Activated T-cell treated with anti-CD3 and anti-CD28 coated beads, Interleukin-2, amount 50 U/mL, for 24 hours (primary cell): ENCODE results near the gene RAPGEF4.

Experiments
- DNase-seq: peaks from one replicate; pipeline ENCODE4 v3.0.0-alpha.2; 2020
- H3K27ac Mint-ChIP-seq: 2 replicates; pipeline ENCODE4 v1.8.0; 2020; ENCODE audit warnings: mild to moderate bottlenecking, mixed read lengths
- H3K27me3 Mint-ChIP-seq: 2 replicates; pipeline ENCODE4 v1.8.0; 2020; ENCODE audit warnings: mixed read lengths
- H3K36me3 Mint-ChIP-seq: 2 replicates; pipeline ENCODE4 v1.8.0; 2020; ENCODE audit warnings: low read depth, mixed read lengths
- H3K4me1 Mint-ChIP-seq: 2 replicates; pipeline ENCODE4 v1.8.0; 2020; ENCODE audit warnings: low read depth, mixed read lengths
- H3K4me3 Mint-ChIP-seq: 2 replicates; pipeline ENCODE4 v1.8.0; 2020; ENCODE audit warnings: mild to moderate bottlenecking, moderate library complexity, mixed read lengths
- H3K9me3 Mint-ChIP-seq: 2 replicates; pipeline ENCODE4 v1.8.0; 2020; ENCODE audit warnings: mixed read lengths

Gene RAPGEF4

GRCh38 chr2:172813314-172813888 is 77.8 kb downstream of the RAPGEF4 start:
- no peak for DNase-seq
- Mint-ChIP-seq H3K36me3 (no peaks in the 10 kb centered on the region), H3K4me1 (no peaks in the 10 kb centered on the region), H3K9me3 (no peaks in the 10 kb centered on the region), H3K27me3 (peaks cover 5% of the 10 kb centered on the region), H3K4me3 (no peak overlapping the region), H3K27ac (no peak overlapping the region)

GRCh38 chr2:172817411-172817810 is 81.8 kb downstream of the RAPGEF4 start:
- Mint-ChIP-seq H3K36me3 (no peaks in the 10 kb centered on the region), H3K4me1 (no peaks in the 10 kb centered on the region), H3K27ac (no peak overlapping the region), H3K27me3 (peaks cover 4% of the 10 kb centered on the region), H3K4me3 (no peak overlapping the region), H3K9me3 (no peaks in the 10 kb centered on the region)
- DNase-seq, result no peak

DNA sequence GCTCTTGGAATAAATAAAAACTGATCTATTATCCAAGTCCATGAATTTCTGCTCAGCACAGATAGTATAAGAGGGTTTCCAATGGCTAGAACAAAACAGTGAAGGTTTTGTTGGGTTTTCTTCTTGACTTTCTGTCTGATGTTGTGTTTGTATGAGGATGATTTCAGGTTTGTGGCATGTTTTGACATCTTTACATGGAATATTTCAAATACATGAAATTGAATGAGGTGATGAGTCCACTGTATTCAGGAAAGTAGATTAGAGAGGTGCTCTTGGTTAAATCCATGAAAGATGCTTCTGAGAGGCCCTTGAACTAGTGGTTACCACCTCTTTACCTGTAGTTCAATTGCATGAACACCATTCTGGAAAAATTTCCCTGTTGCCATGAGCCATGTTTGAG is 84.3 kb downstream of the RAPGEF4 start:
- DNase-seq, result no peak
- Mint-ChIP-seq H3K27ac (no peak overlapping the region), H3K4me1 (no peaks in the 10 kb centered on the region), H3K27me3 (peaks cover 4% of the 10 kb centered on the region), H3K9me3 (no peaks in the 10 kb centered on the region), H3K4me3 (no peak overlapping the region), H3K36me3 (no peaks in the 10 kb centered on the region)

- Mint-ChIP-seq H3K9me3 (no peaks in the 10 kb centered on the region), H3K36me3 (no peaks in the 10 kb centered on the region), H3K4me3 (no peak overlapping the region), H3K4me1 (no peaks in the 10 kb centered on the region), H3K27me3 (peaks cover 4% of the 10 kb centered on the region), H3K27ac (no peak overlapping the region)
- DNase-seq, result no peak
These were observed 86.0 kb downstream of the RAPGEF4 start for GRCh38 chr2:172821370-172822338.

DNA sequence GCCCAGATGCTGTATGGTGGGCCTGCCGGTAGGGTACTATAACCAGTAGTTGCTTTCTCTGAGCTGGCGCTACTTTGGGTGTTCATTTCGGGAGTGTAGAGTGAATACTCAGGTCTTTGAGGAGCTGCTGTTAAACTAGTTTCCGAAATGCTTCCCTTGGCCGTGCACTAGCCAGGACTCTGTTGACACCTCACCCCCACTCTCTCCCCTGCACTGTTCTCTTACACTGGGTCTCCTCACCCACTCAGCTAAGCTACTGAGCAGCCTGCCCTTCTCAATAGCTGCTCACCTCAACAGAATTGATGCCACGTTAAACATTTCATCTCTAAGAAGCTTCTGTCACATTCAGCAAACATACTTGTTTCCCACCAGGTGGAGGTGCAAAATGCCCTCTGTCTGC is 86.9 kb downstream of the RAPGEF4 start:
- no peaks in the 10 kb centered on the region for H3K36me3 Mint-ChIP-seq
- no peak overlapping the region for H3K4me3 Mint-ChIP-seq
- H3K27ac Mint-ChIP-seq, result no peak overlapping the region
- H3K4me1 Mint-ChIP-seq, result no peaks in the 10 kb centered on the region
- no peaks in the 10 kb centered on the region for H3K9me3 Mint-ChIP-seq
- H3K27me3 Mint-ChIP-seq, result peaks cover 4% of the 10 kb centered on the region
- no peak for DNase-seq

GRCh38 chr2:172823261-172823850 is 87.7 kb downstream of the RAPGEF4 start:
- Mint-ChIP-seq H3K27me3 (peaks cover 4% of the 10 kb centered on the region), H3K9me3 (no peaks in the 10 kb centered on the region), H3K27ac (no peak overlapping the region), H3K36me3 (no peaks in the 10 kb centered on the region), H3K4me3 (no peak overlapping the region), H3K4me1 (no peaks in the 10 kb centered on the region)
- no peak for DNase-seq

- no peaks in the 10 kb centered on the region for H3K9me3 Mint-ChIP-seq
- no peaks in the 10 kb centered on the region for H3K36me3 Mint-ChIP-seq
- peaks cover 4% of the 10 kb centered on the region for H3K27me3 Mint-ChIP-seq
- no peak for DNase-seq
- H3K4me3 Mint-ChIP-seq, result no peak overlapping the region
- no peaks in the 10 kb centered on the region for H3K4me1 Mint-ChIP-seq
- H3K27ac Mint-ChIP-seq, result no peak overlapping the region
These were observed 90.9 kb downstream of the RAPGEF4 start for GRCh38 chr2:172826522-172826921.

DNA sequence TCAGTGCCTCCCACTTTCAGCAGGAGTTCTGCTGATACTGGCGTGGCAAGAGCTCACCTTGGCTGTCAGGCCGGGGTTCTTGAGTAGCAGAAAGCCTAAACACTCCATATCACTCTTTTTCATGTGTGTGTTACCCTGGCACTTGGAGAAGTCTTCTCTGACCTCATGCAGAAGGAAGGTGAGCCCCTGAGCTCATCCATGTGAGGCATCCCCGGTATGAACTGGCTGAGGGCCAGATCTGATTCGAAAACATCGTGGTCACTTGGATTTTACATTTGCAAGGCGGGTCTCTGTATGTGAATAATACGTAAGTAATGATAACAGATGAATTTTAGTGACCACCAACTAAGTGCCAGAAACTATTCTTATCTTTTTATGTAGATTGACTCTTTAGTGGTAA is 93.6 kb downstream of the RAPGEF4 start:
- no peaks in the 10 kb centered on the region for H3K36me3 Mint-ChIP-seq
- no peak for DNase-seq
- peaks cover 4% of the 10 kb centered on the region for H3K27me3 Mint-ChIP-seq
- no peaks in the 10 kb centered on the region for H3K4me1 Mint-ChIP-seq
- no peak overlapping the region for H3K27ac Mint-ChIP-seq
- H3K4me3 Mint-ChIP-seq, result no peak overlapping the region
- H3K9me3 Mint-ChIP-seq, result no peaks in the 10 kb centered on the region

GRCh38 chr2:172830482-172830881 is 94.8 kb downstream of the RAPGEF4 start:
- Mint-ChIP-seq H3K4me3 (no peak overlapping the region), H3K9me3 (no peaks in the 10 kb centered on the region), H3K27me3 (peaks cover 4% of the 10 kb centered on the region), H3K27ac (no peak overlapping the region), H3K36me3 (no peaks in the 10 kb centered on the region), H3K4me1 (no peaks in the 10 kb centered on the region)
- DNase-seq, result no peak

DNA sequence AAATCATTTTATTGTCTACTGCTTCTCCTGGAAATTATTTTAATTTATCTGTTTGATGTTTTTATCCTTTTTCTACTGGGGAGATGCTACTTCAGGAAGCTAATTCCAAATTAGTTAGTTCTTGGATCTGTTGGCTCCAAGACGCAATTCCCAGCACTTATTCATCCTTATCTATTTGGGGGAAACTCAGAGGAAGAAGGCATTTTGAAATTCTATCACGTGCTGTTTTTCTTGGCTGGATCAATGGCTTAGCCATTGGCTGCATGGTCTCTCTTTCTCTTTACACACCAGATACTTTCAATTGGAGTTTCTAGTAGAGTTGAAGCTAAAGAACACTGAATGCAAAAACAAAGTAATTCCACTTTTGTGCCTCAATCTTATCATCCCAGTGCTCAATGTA is 98.3 kb downstream of the RAPGEF4 start:
- Mint-ChIP-seq H3K36me3 (no peaks in the 10 kb centered on the region), H3K9me3 (no peaks in the 10 kb centered on the region), H3K27ac (no peak overlapping the region), H3K27me3 (peaks cover 16% of the 10 kb centered on the region), H3K4me3 (no peak overlapping the region), H3K4me1 (peaks cover 5% of the 10 kb centered on the region)
- DNase-seq, result no peak

GRCh38 chr2:172834881-172835280 is 99.2 kb downstream of the RAPGEF4 start:
- Mint-ChIP-seq H3K4me3 (no peak overlapping the region), H3K36me3 (no peaks in the 10 kb centered on the region), H3K27ac (no peak overlapping the region), H3K9me3 (no peaks in the 10 kb centered on the region), H3K27me3 (peaks cover 21% of the 10 kb centered on the region), H3K4me1 (peaks cover 5% of the 10 kb centered on the region)
- DNase-seq, result no peak

GRCh38 chr2:172836347-172836821 is 100.7 kb downstream of the RAPGEF4 start:
- H3K27ac Mint-ChIP-seq, result no peak overlapping the region
- H3K36me3 Mint-ChIP-seq, result no peaks in the 10 kb centered on the region
- peaks cover 21% of the 10 kb centered on the region for H3K27me3 Mint-ChIP-seq
- H3K4me1 Mint-ChIP-seq, result peaks cover 5% of the 10 kb centered on the region
- DNase-seq, result no peak
- no peak overlapping the region for H3K4me3 Mint-ChIP-seq
- H3K9me3 Mint-ChIP-seq, result no peaks in the 10 kb centered on the region

DNA sequence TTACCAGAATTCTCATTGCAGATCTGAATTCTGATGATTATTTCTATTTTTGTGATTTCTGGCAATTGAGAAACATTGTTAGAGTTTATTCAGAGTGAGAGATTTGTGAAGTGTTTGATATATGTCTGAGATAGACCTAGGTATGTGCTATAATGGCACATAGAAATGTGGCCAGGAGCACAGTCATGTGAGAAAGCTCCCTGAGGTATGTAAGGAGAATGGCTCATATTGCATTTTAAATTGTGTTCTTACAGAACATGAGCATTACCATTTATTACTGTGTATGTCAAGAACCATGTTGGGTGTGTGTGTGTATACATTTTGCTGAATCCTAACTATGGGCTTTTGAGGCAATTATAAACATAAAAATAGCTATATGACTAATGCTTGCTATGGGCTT is 101.2 kb downstream of the RAPGEF4 start:
- no peak for DNase-seq

DNA sequence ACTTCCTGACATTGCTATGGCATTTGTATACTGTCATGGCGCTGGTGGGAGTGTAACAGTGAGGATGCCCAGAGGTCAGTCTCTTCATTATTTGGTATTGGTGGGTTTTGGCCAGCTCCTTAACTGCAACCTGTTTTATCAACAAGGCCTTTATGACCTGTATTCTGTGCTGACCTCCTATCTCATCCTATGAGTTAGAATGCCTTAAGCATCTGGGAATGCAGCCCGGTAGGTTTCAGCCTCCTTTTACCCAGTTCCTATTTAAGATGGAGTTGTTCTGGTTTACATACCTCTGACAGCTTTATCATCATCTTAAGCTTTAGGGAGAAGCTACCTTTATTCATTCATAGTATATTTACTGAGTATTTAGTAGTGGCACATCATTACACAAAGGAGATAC is 103.8 kb downstream of the RAPGEF4 start:
- no peak for DNase-seq
- Mint-ChIP-seq H3K9me3 (no peaks in the 10 kb centered on the region), H3K36me3 (no peaks in the 10 kb centered on the region), H3K4me1 (peaks cover 5% of the 10 kb centered on the region), H3K27ac (no peak overlapping the region), H3K4me3 (no peak overlapping the region), H3K27me3 (peaks cover 17% of the 10 kb centered on the region)

More for the DNA sequence above, 101.2 kb downstream of the RAPGEF4 start:
- Mint-ChIP-seq H3K27me3 (peaks cover 21% of the 10 kb centered on the region), H3K9me3 (no peaks in the 10 kb centered on the region), H3K36me3 (no peaks in the 10 kb centered on the region), H3K27ac (no peak overlapping the region), H3K4me1 (peaks cover 5% of the 10 kb centered on the region), H3K4me3 (no peak overlapping the region)
